Colonic mucosa (tissue), 4 donors: ENCODE measurements around the gene ABCF3. TPM values are rescaled to one million over a fixed set of nuclear protein-coding genes. Genes with fewer than 3 reads are reported as not detected.

Source experiments
- DNase-seq: peaks from one replicate; pipeline ENCODE4 v3.0.0-alpha.2; 2020
- H3K27ac ChIP-seq: fragments of 200-600 bp; one replicate; pipeline ENCODE4 v1.8.0; 2021
- H3K27me3 ChIP-seq: fragments of 200-600 bp; one replicate; pipeline ENCODE4 v1.8.0; 2021
- H3K36me3 ChIP-seq: fragments of 200-600 bp; one replicate; pipeline ENCODE4 v1.8.0; 2021
- H3K4me1 ChIP-seq: fragments of 200-600 bp; one replicate; pipeline ENCODE4 v1.8.0; 2021; ENCODE audit warnings: mild to moderate bottlenecking
- H3K4me3 ChIP-seq: fragments of 200-600 bp; one replicate; pipeline ENCODE4 v1.8.0; 2021
- H3K9ac ChIP-seq, 2 donors: one replicate each; pipeline ENCODE4 v1.7.0; 2013; ENCODE audit warnings: control low read depth in 2 of 2, low read depth in 2 of 2, low read length in 2 of 2
- H3K9me3 ChIP-seq: fragments of 200-600 bp; one replicate; pipeline ENCODE4 v1.8.0; 2021
- intact Hi-C: fragments of 100-400 bp; cut with DNase I; formaldehyde crosslinking; loops from one replicate; pipeline ENCODE4 v1.14.1; 2022
- total RNA-seq, 2 donors: library from RNA; stranded (reverse); fragmentation: NEBNext Ultra II Directional in 1 of 2; extraction: Animal tissue kit (Norgen Biotek cat#: 25700) in 1 of 2; gene quantifications; one replicate each; pipeline ENCODE4 v1.2.1, GENCODE V29; 2021
- TF ChIP-seq, protein P1 (sequence below): fragments of 200-600 bp; IDR thresholded peaks from one replicate; pipeline ENCODE4 v1.8.0; 2022; ENCODE audit warnings: antibody characterized with exemption, mild to moderate bottlenecking
- donor health status: healthy.
- donor health status: DM: no; HTN: no; CAD: no.
- donor health status: DM: no; HTN: no; CAD: no.

ABCF3 gene
- total RNA-seq, 2 donors from 2014 or later: 54.6 to 82.4 TPM

DNA sequence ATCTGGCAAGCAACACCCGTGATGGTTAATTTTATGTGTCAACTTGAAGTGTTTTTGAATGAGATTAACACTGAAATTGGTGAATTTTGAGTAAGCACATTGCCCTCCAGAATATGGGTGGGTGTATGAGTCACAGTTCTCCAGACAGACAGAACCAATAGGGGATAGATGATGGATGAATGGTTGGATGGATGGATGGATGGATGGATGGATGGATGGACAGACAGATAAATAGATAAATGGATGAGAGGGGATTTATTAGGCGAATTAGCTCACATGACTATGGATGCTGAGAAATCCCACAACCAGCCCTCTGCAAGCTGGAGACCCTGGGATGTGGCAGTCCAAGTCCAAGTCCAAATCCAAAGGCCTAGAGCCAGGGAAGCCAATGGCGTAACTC lies 37.9 kb downstream of the ABCF3 start:
- no peak overlapping the region for H3K4me3 ChIP-seq
- peaks cover 9% of the 10 kb centered on the region for H3K27me3 ChIP-seq
- TF ChIP-seq, protein P1, sequence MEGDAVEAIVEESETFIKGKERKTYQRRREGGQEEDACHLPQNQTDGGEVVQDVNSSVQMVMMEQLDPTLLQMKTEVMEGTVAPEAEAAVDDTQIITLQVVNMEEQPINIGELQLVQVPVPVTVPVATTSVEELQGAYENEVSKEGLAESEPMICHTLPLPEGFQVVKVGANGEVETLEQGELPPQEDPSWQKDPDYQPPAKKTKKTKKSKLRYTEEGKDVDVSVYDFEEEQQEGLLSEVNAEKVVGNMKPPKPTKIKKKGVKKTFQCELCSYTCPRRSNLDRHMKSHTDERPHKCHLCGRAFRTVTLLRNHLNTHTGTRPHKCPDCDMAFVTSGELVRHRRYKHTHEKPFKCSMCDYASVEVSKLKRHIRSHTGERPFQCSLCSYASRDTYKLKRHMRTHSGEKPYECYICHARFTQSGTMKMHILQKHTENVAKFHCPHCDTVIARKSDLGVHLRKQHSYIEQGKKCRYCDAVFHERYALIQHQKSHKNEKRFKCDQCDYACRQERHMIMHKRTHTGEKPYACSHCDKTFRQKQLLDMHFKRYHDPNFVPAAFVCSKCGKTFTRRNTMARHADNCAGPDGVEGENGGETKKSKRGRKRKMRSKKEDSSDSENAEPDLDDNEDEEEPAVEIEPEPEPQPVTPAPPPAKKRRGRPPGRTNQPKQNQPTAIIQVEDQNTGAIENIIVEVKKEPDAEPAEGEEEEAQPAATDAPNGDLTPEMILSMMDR: no peak
- no peak for DNase-seq
- H3K9me3 ChIP-seq: no peaks in the 10 kb centered on the region
- no peaks in the 10 kb centered on the region for H3K4me1 ChIP-seq
- intact Hi-C loops: no loop called here
- no peak overlapping the region for H3K27ac ChIP-seq
- no peaks in the 10 kb centered on the region for H3K36me3 ChIP-seq
- H3K9ac ChIP-seq: no peak overlapping the region

DNA sequence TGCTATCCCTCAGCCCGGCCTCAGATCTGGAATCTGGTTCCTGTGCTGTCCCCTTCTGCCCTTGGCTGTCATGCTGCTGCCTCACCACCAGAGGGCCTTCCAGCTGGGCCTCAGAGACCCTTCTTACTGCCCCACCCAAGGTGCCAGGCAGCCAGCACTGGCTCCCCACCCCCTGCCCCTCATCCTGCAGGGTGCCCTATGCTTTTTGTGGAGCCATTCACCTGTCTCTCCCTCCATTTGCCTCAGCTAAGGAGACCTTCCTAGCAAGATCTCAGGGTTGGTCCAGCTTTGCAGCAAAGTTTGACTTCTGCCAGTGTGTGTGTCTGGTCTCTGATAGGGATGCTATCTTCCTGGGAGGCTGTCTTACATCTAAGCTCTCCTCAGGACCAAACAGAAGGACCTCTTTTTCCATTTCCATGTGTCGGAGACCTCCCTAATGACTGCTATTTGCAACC lies 41.5 kb downstream of the ABCF3 start:
- peaks cover 36% of the 10 kb centered on the region for H3K27me3 ChIP-seq
- DNase-seq: no peak
- intact Hi-C loops: no loop called here

DNA sequence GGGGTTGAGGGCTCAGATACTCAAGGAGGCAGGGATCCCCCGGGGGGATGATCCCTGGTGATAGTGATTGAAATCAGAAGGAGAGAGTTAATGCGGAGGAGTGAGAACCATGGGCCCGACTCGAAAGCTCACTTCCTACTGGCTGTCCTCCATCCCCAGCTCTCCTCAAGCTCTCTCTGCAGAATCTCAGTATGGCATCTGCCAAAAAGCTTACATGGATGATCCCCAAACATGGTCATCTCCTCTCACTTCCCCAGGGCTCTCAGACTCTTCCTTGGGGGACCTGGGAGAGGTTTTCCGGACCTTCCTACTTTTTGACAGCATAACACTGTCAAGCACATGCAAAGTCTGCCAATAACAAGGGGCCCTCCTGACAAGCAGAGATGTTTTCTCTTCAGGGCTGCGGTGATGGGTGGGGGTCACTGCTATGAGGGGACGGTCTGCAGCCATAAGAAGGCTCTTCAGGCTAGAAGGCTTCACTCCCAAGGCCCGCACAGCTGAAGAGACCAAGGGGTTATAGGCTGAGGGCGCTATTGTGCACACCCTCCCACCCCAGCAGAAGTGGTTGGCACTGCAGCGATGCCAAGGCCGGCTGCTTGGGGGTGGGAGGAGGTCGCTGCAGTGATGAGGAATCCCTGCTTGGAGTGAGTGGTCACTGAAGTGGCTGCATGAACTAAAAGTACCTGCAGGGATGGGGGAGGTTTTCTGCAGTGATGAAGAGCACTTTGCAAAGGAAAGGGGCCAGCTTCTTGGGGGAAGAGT lies 42.6 kb downstream of the ABCF3 start:
- DNase-seq: no peak
- Histone ChIP-seq H3K4me1 (peaks cover 9% of the 10 kb centered on the region), H3K9me3 (no peaks in the 10 kb centered on the region), H3K27me3 (peaks cover 36% of the 10 kb centered on the region), H3K36me3 (no peaks in the 10 kb centered on the region), H3K27ac (no peak overlapping the region), H3K4me3 (no peak overlapping the region), H3K9ac (no peak overlapping the region)
- intact Hi-C loops: no loop called here
- TF ChIP-seq, protein P1: no peak

More for the DNA sequence above, 41.5 kb downstream of the ABCF3 start:
- H3K4me3 ChIP-seq: no peak overlapping the region
- no peaks in the 10 kb centered on the region for H3K36me3 ChIP-seq
- H3K4me1 ChIP-seq: peaks cover 9% of the 10 kb centered on the region
- no peak overlapping the region for H3K9ac ChIP-seq
- TF ChIP-seq, protein P1: peak; percentile 84
- no peaks in the 10 kb centered on the region for H3K9me3 ChIP-seq
- no peak overlapping the region for H3K27ac ChIP-seq

DNA sequence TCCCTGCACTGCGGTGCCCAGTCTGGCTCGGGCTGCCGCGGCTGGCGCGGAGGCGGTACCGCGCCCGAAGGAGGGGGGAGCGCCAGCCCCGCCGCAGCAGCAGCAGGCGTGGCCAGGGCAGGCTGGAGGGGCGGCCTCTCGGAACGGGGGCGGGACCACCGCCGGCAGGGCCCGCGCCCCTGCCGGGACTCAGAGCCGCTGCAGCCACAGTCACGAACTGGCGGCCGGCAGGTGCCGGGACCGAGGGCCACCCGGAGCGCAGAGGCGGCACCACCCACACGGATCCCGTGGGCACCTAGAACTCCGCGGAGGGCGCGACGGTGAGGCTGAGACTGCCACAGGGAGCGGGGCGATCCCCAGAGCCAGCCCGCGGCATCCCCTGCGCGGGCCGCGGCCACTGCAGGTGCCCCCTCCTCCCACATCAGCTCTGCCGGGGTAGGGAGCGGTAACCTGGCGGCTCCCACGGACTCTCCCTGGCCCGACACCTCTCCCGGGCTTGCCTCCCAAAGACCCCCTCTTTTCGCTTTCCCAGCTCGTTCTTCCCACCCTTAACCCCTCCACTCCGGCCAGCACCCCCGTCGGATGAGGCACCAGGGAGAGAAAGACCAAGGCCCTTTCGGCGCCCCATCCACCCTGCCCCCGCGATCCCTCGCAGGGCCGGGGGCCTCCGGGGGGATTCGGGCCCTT lies 43.5 kb downstream of the ABCF3 start, which contains the start of gene VWA5B2:
Gene VWA5B2 (plus strand): TSS at position 192 of the 687 bp plus-strand sequence. CDS start 944 bp downstream, outside the sequence.
- no peaks in the 10 kb centered on the region for H3K9me3 ChIP-seq
- H3K27ac ChIP-seq: no peak within 1 kb of the TSS
- intact Hi-C loops: no loop called here
- peak; percentile 30 for DNase-seq
- H3K4me3 ChIP-seq: peak within 1 kb of the TSS; percentile 41
- H3K4me1 ChIP-seq: peaks cover 9% of the 10 kb centered on the region
- H3K36me3 ChIP-seq: no peaks in the 10 kb centered on the region
- H3K9ac ChIP-seq: no peak within 1 kb of the TSS
- H3K27me3 ChIP-seq: peaks cover 36% of the 10 kb centered on the region
- TF ChIP-seq, protein P1: no peak

DNA sequence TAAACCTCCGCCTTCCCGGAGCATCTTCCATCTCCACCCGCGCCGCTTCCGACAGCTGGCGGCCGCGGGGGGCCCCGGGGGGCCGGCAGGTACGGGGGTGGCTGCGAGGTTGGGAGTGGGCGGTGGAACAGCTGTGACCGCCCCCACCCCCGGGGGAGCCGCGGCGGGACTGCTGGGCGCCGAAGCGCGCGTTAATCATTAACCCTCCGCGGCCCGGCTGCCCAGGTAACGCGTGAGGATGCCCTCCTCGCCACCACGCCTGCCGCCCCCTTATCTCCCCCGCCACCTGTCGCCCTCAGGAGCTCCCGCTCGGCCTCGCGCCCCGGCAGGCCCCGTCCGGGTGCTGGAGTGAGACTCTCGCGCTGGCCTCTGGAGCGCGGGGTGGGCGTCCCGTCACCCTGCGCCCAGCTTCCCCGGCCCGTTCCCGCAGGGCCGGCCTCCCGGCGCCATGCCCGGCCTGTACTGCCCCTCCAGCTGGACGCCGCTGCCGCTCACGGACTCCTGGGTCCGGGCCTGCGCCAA lies 44.1 kb downstream of the ABCF3 start:
- intact Hi-C loops: no loop called here
- DNase-seq: no peak
- Histone ChIP-seq H3K9ac (no peak overlapping the region), H3K4me1 (peaks cover 9% of the 10 kb centered on the region), H3K27me3 (peaks cover 36% of the 10 kb centered on the region), H3K27ac (no peak overlapping the region), H3K9me3 (no peaks in the 10 kb centered on the region), H3K4me3 (peak overlapping the region; percentile 41), H3K36me3 (no peaks in the 10 kb centered on the region)
- TF ChIP-seq, protein P1: no peak
